ENCODE results near the gene DLEC1. TPM values are rescaled to one million over a fixed set of nuclear protein-coding genes. Genes with fewer than 3 reads are reported as not detected.

DLEC1 gene
- total RNA-seq, 2 experiments from 2014 or later, result 0.20 to 0.36 TPM

DNA sequence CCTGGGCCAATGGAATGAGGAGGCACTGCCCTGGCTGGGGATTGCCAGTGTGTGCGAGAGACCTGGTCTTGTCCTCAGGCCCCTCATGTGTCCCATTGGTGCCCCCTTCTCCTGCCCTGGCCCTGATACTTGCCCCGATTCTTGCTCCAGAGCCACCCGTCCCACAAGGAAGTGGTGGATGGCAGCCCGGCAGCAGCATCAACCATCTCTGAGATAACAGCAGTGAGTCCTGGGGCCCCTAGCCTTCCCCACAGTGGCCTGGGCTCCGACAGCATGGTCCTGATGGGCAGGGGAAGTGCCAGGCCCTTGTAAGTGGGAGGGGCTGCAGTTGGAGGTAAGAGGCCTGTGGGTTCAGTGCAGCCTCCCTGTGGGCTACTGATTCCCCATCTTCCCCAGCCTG, 33.0 kb upstream of the DLEC1 start:
- ChIA-PET CTCF (interaction anchor here (1.1 to 1.5 kb wide), 2 partner anchors 31 to 152 kb away, joined by 3 to 4 read pairs; no protein-coding TSS in a partner anchor), POLR2A (interaction anchor here (0.9 kb wide), 1 partner anchor 16 kb away, joined by 3 read pairs; no protein-coding TSS in a partner anchor)
- Mint-ChIP-seq H3K27me3 (no peaks in the 10 kb centered on the region), H3K4me3 (no peak overlapping the region), H3K9me3 (no peaks in the 10 kb centered on the region), H3K27ac (no peak overlapping the region), H3K4me1 (ENCODE audit: low read depth) (peaks cover 15% of the 10 kb centered on the region), H3K36me3 (ENCODE audit: low read depth) (peaks cover 14% of the 10 kb centered on the region)
- no peak for DNase-seq
- intact Hi-C loops (cut with micrococcal nuclease), result no loop called here
- TF ChIP-seq, protein P1, sequence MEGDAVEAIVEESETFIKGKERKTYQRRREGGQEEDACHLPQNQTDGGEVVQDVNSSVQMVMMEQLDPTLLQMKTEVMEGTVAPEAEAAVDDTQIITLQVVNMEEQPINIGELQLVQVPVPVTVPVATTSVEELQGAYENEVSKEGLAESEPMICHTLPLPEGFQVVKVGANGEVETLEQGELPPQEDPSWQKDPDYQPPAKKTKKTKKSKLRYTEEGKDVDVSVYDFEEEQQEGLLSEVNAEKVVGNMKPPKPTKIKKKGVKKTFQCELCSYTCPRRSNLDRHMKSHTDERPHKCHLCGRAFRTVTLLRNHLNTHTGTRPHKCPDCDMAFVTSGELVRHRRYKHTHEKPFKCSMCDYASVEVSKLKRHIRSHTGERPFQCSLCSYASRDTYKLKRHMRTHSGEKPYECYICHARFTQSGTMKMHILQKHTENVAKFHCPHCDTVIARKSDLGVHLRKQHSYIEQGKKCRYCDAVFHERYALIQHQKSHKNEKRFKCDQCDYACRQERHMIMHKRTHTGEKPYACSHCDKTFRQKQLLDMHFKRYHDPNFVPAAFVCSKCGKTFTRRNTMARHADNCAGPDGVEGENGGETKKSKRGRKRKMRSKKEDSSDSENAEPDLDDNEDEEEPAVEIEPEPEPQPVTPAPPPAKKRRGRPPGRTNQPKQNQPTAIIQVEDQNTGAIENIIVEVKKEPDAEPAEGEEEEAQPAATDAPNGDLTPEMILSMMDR (IDR thresholded peaks at IDR 0.05), result no peak
- ATAC-seq, result no peak

GRCh38 chr3:38006445-38006995, 32.5 kb upstream of the DLEC1 start:
- Mint-ChIP-seq H3K4me1 (ENCODE audit: low read depth) (peaks cover 15% of the 10 kb centered on the region), H3K9me3 (no peaks in the 10 kb centered on the region), H3K27ac (no peak overlapping the region), H3K27me3 (no peaks in the 10 kb centered on the region), H3K36me3 (ENCODE audit: low read depth) (peaks cover 14% of the 10 kb centered on the region), H3K4me3 (no peak overlapping the region)
- TF ChIP-seq, protein P1 (IDR thresholded peaks at IDR 0.05), result no peak
- CTCF ChIA-PET, result interaction anchor here (1.1 kb wide), 3 partner anchors 9 to 152 kb away, joined by 4 to 6 read pairs (median 4); no protein-coding TSS in a partner anchor
- intact Hi-C loops (cut with micrococcal nuclease), result no loop called here
- DNase-seq (no peak), ATAC-seq (no peak)
- POLR2A ChIA-PET, result interaction anchor here (0.7 to 0.9 kb wide), 2 partner anchors 16 to 29 kb away, joined by 3 read pairs; no protein-coding TSS in a partner anchor

DNA sequence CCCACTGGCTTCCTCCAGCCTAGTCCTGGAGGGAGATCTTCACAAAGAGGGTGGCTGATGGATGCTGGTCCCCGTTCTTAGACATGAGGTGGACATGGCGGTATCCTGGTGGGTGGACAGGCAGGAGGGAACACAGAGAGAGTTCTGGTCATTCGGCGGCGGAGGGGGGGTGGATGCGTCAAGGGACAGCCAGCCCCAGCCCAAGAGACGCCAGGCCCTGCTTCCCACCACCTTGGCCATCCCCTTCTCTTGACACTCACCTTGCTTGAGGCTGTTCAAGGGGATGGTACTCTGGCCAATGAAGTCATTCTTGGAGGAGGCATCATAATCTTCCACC, 31.3 kb upstream of the DLEC1 start:
- DNase-seq (no peak), ATAC-seq (no peak)
- Mint-ChIP-seq H3K9me3 (no peaks in the 10 kb centered on the region), H3K36me3 (ENCODE audit: low read depth) (peaks cover 14% of the 10 kb centered on the region), H3K4me1 (ENCODE audit: low read depth) (peaks cover 15% of the 10 kb centered on the region), H3K4me3 (no peak overlapping the region), H3K27ac (no peak overlapping the region), H3K27me3 (no peaks in the 10 kb centered on the region)
- ChIA-PET POLR2A (no interaction called here), CTCF (interaction anchor here (1.1 kb wide), 2 partner anchors 10 to 33 kb away, joined by 4 to 6 read pairs; no protein-coding TSS in a partner anchor)
- TF ChIP-seq, protein P1 (IDR thresholded peaks at IDR 0.05), result no peak
- intact Hi-C loops (cut with micrococcal nuclease), result no loop called here

- ATAC-seq (no peak), DNase-seq (no peak)
- Mint-ChIP-seq H3K27ac (no peak overlapping the region), H3K4me3 (no peak overlapping the region), H3K36me3 (ENCODE audit: low read depth) (peaks cover 12% of the 10 kb centered on the region), H3K27me3 (no peaks in the 10 kb centered on the region), H3K9me3 (no peaks in the 10 kb centered on the region), H3K4me1 (ENCODE audit: low read depth) (peaks cover 11% of the 10 kb centered on the region)
- CTCF ChIA-PET, result no interaction called here
- TF ChIP-seq, protein P1 (IDR thresholded peaks at IDR 0.05), result no peak
- intact Hi-C loops (cut with micrococcal nuclease), result no loop called here
- POLR2A ChIA-PET, result interaction anchor here (1.6 kb wide), 1 partner anchor 14 kb away, joined by 4 read pairs; no protein-coding TSS in a partner anchor
Measured at GRCh38 chr3:38008191-38008701, 30.8 kb upstream of the DLEC1 start.

GRCh38 chr3:38008971-38009580, 29.9 kb upstream of the DLEC1 start:
- no peaks in the 10 kb centered on the region for H3K27me3 Mint-ChIP-seq
- intact Hi-C loops (cut with micrococcal nuclease), result no loop called here
- TF ChIP-seq, protein P1 (IDR thresholded peaks at IDR 0.05), result no peak
- CTCF ChIA-PET, result interaction anchor here (1.4 kb wide), 1 partner anchor 12 kb away, joined by 5 read pairs; no protein-coding TSS in a partner anchor
- peaks cover 10% of the 10 kb centered on the region for H3K36me3 Mint-ChIP-seq (ENCODE audit: low read depth)
- peaks cover 7% of the 10 kb centered on the region for H3K4me1 Mint-ChIP-seq (ENCODE audit: low read depth)
- POLR2A ChIA-PET, result interaction anchor here (0.6 to 1.6 kb wide), 3 partner anchors 9 to 15 kb away, joined by 3 to 4 read pairs (median 4); no protein-coding TSS in a partner anchor
- no peaks in the 10 kb centered on the region for H3K9me3 Mint-ChIP-seq
- ATAC-seq (no peak), DNase-seq (no peak)
- no peak overlapping the region for H3K27ac Mint-ChIP-seq
- no peak overlapping the region for H3K4me3 Mint-ChIP-seq

Measured in activated CD8-positive, alpha-beta T cell treated with anti-CD3 and anti-CD28 coated beads for 36 hours (primary cell).